K562 (cell line): ENCODE results near the gene GET3. TPM values are rescaled to one million over a fixed set of nuclear protein-coding genes. Genes with fewer than 3 reads are reported as not detected.

Source experiments
- ATF6 ChIP-seq: sonication (generic); formaldehyde crosslinking; IDR thresholded peaks from 2 replicates; pipeline ENCODE4 v1.4.0; 2020; ENCODE audit warnings: mild to moderate bottlenecking, missing genetic modification reagents
- CBFA2T3 ChIP-seq: fragments of 450-650 bp; IDR thresholded peaks from 2 replicates; pipeline ENCODE4 v1.6.1; 2017
- E2F1 ChIP-seq: sonication (generic); formaldehyde crosslinking; IDR thresholded peaks from 2 replicates; pipeline ENCODE4 v1.8.1; 2023; ENCODE audit warnings: mild to moderate bottlenecking, missing genetic modification reagents, moderate library complexity
- EGR1 ChIP-seq: fragments of 450-650 bp; conservative IDR thresholded peaks from 2 replicates; pipeline ENCODE4 v1.6.1; 2017; ENCODE audit warnings: mild to moderate bottlenecking
- ETV1 ChIP-seq: fragments of 450-650 bp; conservative IDR thresholded peaks from 2 replicates; pipeline ENCODE4 v1.6.1; 2016; ENCODE audit warnings: missing genetic modification characterization, control low read depth, low read depth, missing compliant biosample characterization
- FOS ChIP-seq: IDR thresholded peaks from 3 replicates; pipeline ENCODE4 v1.6.1; 2011; ENCODE audit not compliant: insufficient read length; ENCODE audit errors: extremely low read depth
- GABPA ChIP-seq: fragments of 200-800 bp; sonication (Bioruptor generic); conservative IDR thresholded peaks from 2 replicates; pipeline ENCODE4 v1.6.1; 2016; ENCODE audit warnings: low read depth, missing genetic modification characterization, missing compliant biosample characterization
- NCOA2 ChIP-seq, 2 experiments: fragments of 450-650 bp; IDR thresholded peaks; 2 replicates each; pipeline ENCODE4 v1.6.1; 2018; ENCODE audit warnings: mild to moderate bottlenecking in 2 of 2, moderate library complexity in 1 of 2; ENCODE audit not compliant: partially characterized antibody in 2 of 2
- NFIC ChIP-seq: fragments of 450-650 bp; IDR thresholded peaks from 2 replicates; pipeline ENCODE4 v1.6.1; 2017; ENCODE audit warnings: mild to moderate bottlenecking, inconsistent platforms
- NRF1 ChIP-seq, 2 experiments: fragments of 450-650 bp; IDR thresholded peaks in 1 of 2; conservative IDR thresholded peaks in 1 of 2; 2 replicates each; pipeline ENCODE4 v1.6.1; 2014; ENCODE audit warnings: mild to moderate bottlenecking in 2 of 2
- POLR2AphosphoS5 ChIP-seq: IDR thresholded peaks from 2 replicates; pipeline ENCODE4 v1.6.1; 2011; ENCODE audit warnings: mild to moderate bottlenecking, low read depth, low read length, moderate library complexity; ENCODE audit not compliant: control insufficient read depth, insufficient read depth
- RB1 ChIP-seq: fragments of 450-650 bp; IDR thresholded peaks from 2 replicates; pipeline ENCODE4 v1.6.1; 2017; ENCODE audit warnings: low read depth, mild to moderate bottlenecking
- SREBF1 ChIP-seq: fragments of 150-350 bp; IDR thresholded peaks from 2 replicates; pipeline ENCODE4 v1.6.1; 2014; ENCODE audit warnings: antibody characterized with exemption, low read depth, low read length, borderline replicate concordance
- TCFL5 ChIP-seq: fragments of 250-450 bp; sonication (Bioruptor Pico); conservative IDR thresholded peaks from 2 replicates; pipeline ENCODE4 v1.6.1; 2021; ENCODE audit warnings: mild to moderate bottlenecking, moderate library complexity, matching md5 sums
- TRIM28 ChIP-seq: fragments of 450-650 bp; IDR thresholded peaks from 2 replicates; pipeline ENCODE4 v1.6.1; 2017
- ZBTB11 ChIP-seq, 3 experiments: fragments of 200-800 bp in 1 of 3; fragments of 250-450 bp in 1 of 3; fragments of 450-650 bp in 1 of 3; sonication (Bioruptor Pico) in 1 of 3; sonication (Bioruptor generic) in 1 of 3; formaldehyde crosslinking in 1 of 3; IDR thresholded peaks; 2 replicates each; pipeline versions ENCODE4 v1.6.1 to v1.8.0; 2016 to 2022; ENCODE audit warnings: mild to moderate bottlenecking in 2 of 3, missing genetic modification characterization in 2 of 3, missing compliant biosample characterization in 1 of 3, moderate library complexity in 1 of 3
- ZFP30 ChIP-seq: fragments of 250-450 bp; sonication (Bioruptor Pico); IDR thresholded peaks from 2 replicates; pipeline ENCODE4 v1.8.0; 2022; ENCODE audit warnings: moderate library complexity, mild to moderate bottlenecking, inconsistent platforms, borderline replicate concordance
- ZNF12 ChIP-seq: sonication (generic); formaldehyde crosslinking; IDR thresholded peaks from 2 replicates; pipeline ENCODE4 v1.4.0; 2020; ENCODE audit warnings: mild to moderate bottlenecking, missing genetic modification reagents
- polyA plus RNA-seq, 8 experiments: library from polyadenylated mRNA; depleted of rRNA in 4 of 8; stranded (reverse) in 5 of 8; unstranded in 3 of 8; fragments of >200 nt; fragmentation: Nextera tagmentation in 2 of 8; fragmentation: Illumina TruSeq in 1 of 8; extraction: Ambion mirVana in 2 of 8; extraction: Trizol in 1 of 8; gene quantifications; 2 replicates each; pipeline versions ENCODE4 v1.2.1 to v1.2.3, GENCODE V29; 2011 to 2014; ENCODE audit warnings: inconsistent platforms in 1 of 8, missing spikeins in 1 of 8
- total RNA-seq, 7 experiments: library from RNA; depleted of rRNA in 6 of 7; stranded (reverse); fragments of >200 nt in 6 of 7; fragmentation: Illumina TruSeq in 2 of 7; extraction: Trizol in 2 of 7; gene quantifications; 2 replicates each; pipeline versions ENCODE4 v1.2.1 to v1.2.3, GENCODE V29; 2011 to 2021; ENCODE audit warnings: low replicate concordance in 1 of 7
- TF ChIP-seq, protein P1 (sequence below): fragments of 250-450 bp; sonication (Bioruptor Pico); IDR thresholded peaks from 2 replicates; pipeline ENCODE4 v1.4.0; 2020; ENCODE audit warnings: mild to moderate bottlenecking, moderate library complexity

Gene GET3
- total and polyA plus RNA-seq, 9 of the 15 experiments (the other 6 are each of a cell fraction or from before 2014, with no cell fraction given) = 8.3 to 83.5 (median 51.8) TPM

DNA sequence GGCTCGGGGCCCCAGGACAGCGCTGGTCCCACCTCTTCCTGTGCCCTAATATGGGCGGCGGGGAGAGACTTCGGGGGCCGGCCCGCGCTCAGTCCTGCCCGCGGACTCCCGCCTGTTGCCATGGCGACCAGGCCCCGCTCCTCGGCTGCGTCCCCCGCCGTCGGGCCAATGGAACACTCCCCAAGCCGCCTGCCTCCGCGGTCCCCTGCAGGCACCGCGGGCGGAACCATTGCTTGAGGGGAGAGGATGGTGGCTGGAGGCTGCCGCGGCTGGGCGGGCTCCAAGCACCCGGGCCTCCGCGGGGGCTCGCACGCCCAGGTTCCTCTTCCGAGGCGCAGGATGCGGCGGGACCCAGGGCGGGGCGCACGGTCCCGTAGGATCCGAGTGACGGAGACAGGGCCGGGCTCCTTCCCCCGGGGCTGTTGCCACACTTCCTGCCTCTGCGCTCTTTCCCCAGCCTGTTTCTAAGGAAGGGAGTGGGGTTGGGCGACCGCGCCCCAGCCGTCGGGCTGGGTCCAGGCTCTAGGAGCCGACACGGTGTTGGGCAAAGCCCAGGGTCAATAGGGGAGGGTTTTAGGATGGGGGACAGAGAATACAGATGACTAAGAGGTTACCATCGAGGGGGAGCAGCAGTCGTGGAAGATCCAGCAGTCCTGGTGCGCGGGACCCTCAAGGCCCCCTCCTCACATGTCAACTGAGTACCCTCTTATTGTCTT lies 52.8 kb downstream of the GET3 start (continued):
- TF ChIP-seq SREBF1 (peak; percentile 77; the same call in 1 of the 2 replicates), POLR2AphosphoS5 (no peak), NRF1 (conservative IDR thresholded peaks at IDR 0.05 in 1 of 2, IDR thresholded peaks at IDR 0.05 in 1 of 2) (peak; percentile 78 to 79), TCFL5 (CRISPR knock-in tag) (no peak), RB1 (peak; percentile 96), ATF6 (CRISPR knock-in tag) (peak; percentile 66; the same call in 1 of the 2 replicates), TRIM28 (no peak), ZNF12 (CRISPR knock-in tag) (0 out of 2 replicates have a peak, but pooled peaks have one; percentile 65), NFIC (peak; percentile 79), EGR1 (peak; percentile 57), NCOA2 (IDR thresholded peaks at IDR 0.05; ENCODE audit: partially characterized antibody in 2 of 2) (no peak), ZBTB11 (CRISPR knock-in tag; IDR thresholded peaks at IDR 0.05) (peak in 2 of 3 experiments; percentile 46 to 93; a peak in 3 of 6 replicates), GABPA (tag) (peak; percentile 88), E2F1 (peak; percentile 84), CBFA2T3 (peak; percentile 22; the same call in 1 of the 2 replicates), ZFP30 (no peak), ETV1 (peak; percentile 93), FOS (no peak)
- TF ChIP-seq, protein P1, sequence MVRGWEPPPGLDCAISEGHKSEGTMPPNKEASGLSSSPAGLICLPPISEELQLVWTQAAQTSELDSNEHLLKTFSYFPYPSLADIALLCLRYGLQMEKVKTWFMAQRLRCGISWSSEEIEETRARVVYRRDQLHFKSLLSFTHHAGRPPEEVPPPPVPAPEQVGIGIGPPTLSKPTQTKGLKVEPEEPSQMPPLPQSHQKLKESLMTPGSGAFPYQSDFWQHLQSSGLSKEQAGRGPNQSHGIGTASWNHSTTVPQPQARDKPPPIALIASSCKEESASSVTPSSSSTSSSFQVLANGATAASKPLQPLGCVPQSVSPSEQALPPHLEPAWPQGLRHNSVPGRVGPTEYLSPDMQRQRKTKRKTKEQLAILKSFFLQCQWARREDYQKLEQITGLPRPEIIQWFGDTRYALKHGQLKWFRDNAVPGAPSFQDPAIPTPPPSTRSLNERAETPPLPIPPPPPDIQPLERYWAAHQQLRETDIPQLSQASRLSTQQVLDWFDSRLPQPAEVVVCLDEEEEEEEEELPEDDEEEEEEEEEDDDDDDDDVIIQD (CRISPR knock-in tag) = no peak
